GM23338 (cell line): ENCODE measurements around the gene CBLC. TPM values are rescaled to one million over a fixed set of nuclear protein-coding genes. Genes with fewer than 3 reads are reported as not detected.

Source experiments
- ATAC-seq: fragments of 200-7000 bp; cut with Tn5 transposase; 3 replicates; pipeline ENCODE4 v1.9.1; 2020
- DNase-seq: peaks from one replicate; pipeline ENCODE4 v3.0.0-alpha.2; 2015; ENCODE audit warnings: low spot score
- H2AFZ ChIP-seq: fragments of 200-600 bp; sonication (generic); 2 replicates; pipeline ENCODE4 v1.8.0; 2016; ENCODE audit warnings: antibody characterized with exemption, mild to moderate bottlenecking, moderate library complexity
- H3F3A ChIP-seq: fragments of 200-600 bp; sonication (generic); replicated peaks from 2 replicates; pipeline ENCODE4 v1.8.0; 2017; ENCODE audit warnings: antibody characterized with exemption, mixed run types, low read depth
- H3K27ac ChIP-seq: fragments of 200-600 bp; sonication (generic); 2 replicates; pipeline ENCODE4 v1.6.1; 2016; ENCODE audit warnings: low read depth
- H3K27me3 ChIP-seq: fragments of 200-600 bp; sonication (generic); 2 replicates; pipeline ENCODE4 v1.8.0; 2016; ENCODE audit warnings: mild to moderate bottlenecking, mixed run types, moderate library complexity; ENCODE audit not compliant: insufficient read depth
- H3K36me3 ChIP-seq: fragments of 200-600 bp; sonication (generic); 2 replicates; pipeline ENCODE4 v1.8.0; 2016; ENCODE audit warnings: mild to moderate bottlenecking; ENCODE audit not compliant: insufficient read depth
- H3K4me1 ChIP-seq: fragments of 200-600 bp; sonication (generic); 2 replicates; pipeline ENCODE4 v1.8.0; 2016; ENCODE audit warnings: mild to moderate bottlenecking, moderate library complexity; ENCODE audit not compliant: insufficient read depth
- H3K4me2 ChIP-seq: fragments of 200-600 bp; sonication (generic); 2 replicates; pipeline ENCODE4 v1.7.1; 2017; ENCODE audit warnings: mixed run types
- H3K4me3 ChIP-seq: fragments of 200-600 bp; sonication (generic); 2 replicates; pipeline ENCODE4 v1.6.1; 2016; ENCODE audit warnings: mixed run types
- H3K79me2 ChIP-seq: fragments of 200-600 bp; sonication (generic); replicated peaks from 2 replicates; pipeline ENCODE4 v1.8.0; 2017; ENCODE audit warnings: mild to moderate bottlenecking; ENCODE audit not compliant: insufficient read depth
- H3K9me2 ChIP-seq: fragments of 200-600 bp; sonication (generic); 2 replicates; pipeline ENCODE4 v1.8.0; 2017; ENCODE audit not compliant: insufficient read depth
- H4K20me1 ChIP-seq: fragments of 200-600 bp; sonication (generic); replicated peaks from 2 replicates; pipeline ENCODE4 v1.8.0; 2017; ENCODE audit warnings: mild to moderate bottlenecking; ENCODE audit not compliant: insufficient read depth
- H3K27ac Mint-ChIP-seq: 2 replicates; pipeline ENCODE4 v1.8.0; 2020; ENCODE audit warnings: inconsistent platforms, mild to moderate bottlenecking, moderate library complexity, mixed read lengths
- H3K27me3 Mint-ChIP-seq: 3 replicates; pipeline ENCODE4 v1.8.0; 2022; ENCODE audit warnings: low read depth, mild to moderate bottlenecking, moderate library complexity, mixed read lengths, inconsistent platforms; ENCODE audit not compliant: insufficient read depth, poor library complexity
- H3K36me3 Mint-ChIP-seq: 3 replicates; pipeline ENCODE4 v1.8.0; 2021; ENCODE audit warnings: low read depth, mild to moderate bottlenecking, inconsistent platforms, moderate library complexity, mixed read lengths
- H3K4me1 Mint-ChIP-seq: 3 replicates; pipeline ENCODE4 v1.8.0; 2020; ENCODE audit warnings: mild to moderate bottlenecking, inconsistent platforms, mixed read lengths
- H3K4me3 Mint-ChIP-seq: 3 replicates; pipeline ENCODE4 v1.8.0; 2021; ENCODE audit warnings: moderate library complexity, mild to moderate bottlenecking, inconsistent platforms, mixed read lengths
- H3K9me3 Mint-ChIP-seq: 3 replicates; pipeline ENCODE4 v1.8.0; 2020; ENCODE audit warnings: moderate library complexity, mild to moderate bottlenecking, inconsistent platforms, mixed read lengths
- CREB1 ChIP-seq: fragments of 250-450 bp; sonication (Bioruptor Pico); IDR thresholded peaks from 2 replicates; pipeline ENCODE4 v1.5.0; 2020; ENCODE audit warnings: low read depth, mild to moderate bottlenecking, moderate library complexity
- CTCF ChIP-seq, 2 experiments: fragments of 200-600 bp in 1 of 2; sonication (generic) in 1 of 2; conservative IDR thresholded peaks; 2 replicates each; pipeline versions ENCODE4 v1.5.1 to v1.6.1; 2016 to 2017; ENCODE audit warnings: antibody characterized with exemption in 2 of 2, low read depth in 2 of 2, mild to moderate bottlenecking in 2 of 2, moderate library complexity in 1 of 2
- EZH2 ChIP-seq: fragments of 200-600 bp; sonication (generic); IDR thresholded peaks from one replicate; pipeline ENCODE4 v1.8.0; 2017; ENCODE audit warnings: antibody characterized with exemption, mild to moderate bottlenecking, low read depth; ENCODE audit not compliant: unreplicated experiment
- EZH2phosphoT487 ChIP-seq: fragments of 200-600 bp; sonication (generic); IDR thresholded peaks from one replicate; pipeline ENCODE4 v1.8.1; 2018; ENCODE audit warnings: antibody characterized with exemption; ENCODE audit not compliant: unreplicated experiment
- JUNB ChIP-seq: IDR thresholded peaks from one replicate; pipeline ENCODE4 v1.6.1; 2016; ENCODE audit warnings: antibody characterized with exemption; ENCODE audit not compliant: unreplicated experiment
- NANOG ChIP-seq: IDR thresholded peaks from 2 replicates; pipeline ENCODE4 v1.6.1; 2016; ENCODE audit warnings: antibody characterized with exemption, borderline replicate concordance
- POLR2AphosphoS5 ChIP-seq: IDR thresholded peaks from 2 replicates; pipeline ENCODE4 v1.6.1; 2016; ENCODE audit warnings: antibody characterized with exemption, low read depth
- STAT1 ChIP-seq: IDR thresholded peaks from one replicate; pipeline ENCODE4 v1.6.1; 2016; ENCODE audit warnings: antibody characterized with exemption; ENCODE audit not compliant: unreplicated experiment
- ZNF114 ChIP-seq: fragments of 250-450 bp; sonication (Bioruptor Pico); IDR thresholded peaks from 2 replicates; pipeline ENCODE4 v1.5.0; 2020; ENCODE audit warnings: mild to moderate bottlenecking, moderate library complexity
- ZNF331 ChIP-seq: fragments of 250-450 bp; sonication (Bioruptor Pico); IDR thresholded peaks from 2 replicates; pipeline ENCODE4 v1.5.0; 2020; ENCODE audit warnings: low read depth, mild to moderate bottlenecking, moderate library complexity
- polyA plus RNA-seq: library from polyadenylated mRNA; unstranded; fragments of >200 nt; fragmentation: Nextera tagmentation; extraction: Ambion mirVana; gene quantifications from 2 replicates; pipeline ENCODE4 v1.2.1, GENCODE V29; 2016
- total RNA-seq: library from RNA; depleted of rRNA; stranded (reverse); fragments of >200 nt; shearing (Covaris generic); gene quantifications from 2 replicates; pipeline ENCODE4 v1.2.3, GENCODE V29; 2014
- TF ChIP-seq, protein P1 (sequence below): IDR thresholded peaks from one replicate; pipeline ENCODE4 v1.6.1; 2018; ENCODE audit warnings: antibody characterized with exemption; ENCODE audit not compliant: unreplicated experiment
- TF ChIP-seq, protein P2 (sequence below): IDR thresholded peaks from 2 replicates; pipeline ENCODE4 v1.6.1; 2016; ENCODE audit warnings: antibody characterized with exemption

CBLC gene
- total and polyA plus RNA-seq, 2 experiments from 2014 or later, result 14.5 to 29.3 TPM

DNA sequence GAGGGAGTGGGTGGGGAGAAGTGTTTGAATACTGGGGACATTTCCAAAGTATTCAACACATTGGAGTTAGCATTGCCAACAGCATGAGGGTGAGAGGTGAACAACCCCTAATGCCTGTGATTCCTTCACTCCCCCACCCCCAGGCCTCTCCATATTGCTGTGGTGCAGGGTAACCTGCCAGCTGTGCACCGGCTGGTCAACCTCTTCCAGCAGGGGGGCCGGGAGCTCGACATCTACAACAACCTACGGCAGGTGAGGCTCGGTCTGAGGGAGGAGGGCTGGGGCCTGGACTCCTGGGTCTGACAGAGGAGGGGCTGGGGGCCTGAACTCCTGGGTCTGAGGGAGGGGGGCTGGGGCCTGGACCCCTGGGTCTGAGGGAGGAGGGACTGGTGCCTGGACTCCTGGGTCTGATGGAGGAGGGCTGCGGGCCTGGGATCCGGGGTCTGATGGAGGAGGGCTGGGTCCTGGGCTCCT, 21.6 kb upstream of the CBLC start (continued):
- TF ChIP-seq CTCF (conservative IDR thresholded peaks at IDR 0.05; ENCODE audit: low read depth in 2 of 2), result no peak
- TF ChIP-seq POLR2AphosphoS5, result no peak
- TF ChIP-seq ZNF331 (CRISPR knock-in tag), result no peak
- TF ChIP-seq STAT1, result no peak

DNA sequence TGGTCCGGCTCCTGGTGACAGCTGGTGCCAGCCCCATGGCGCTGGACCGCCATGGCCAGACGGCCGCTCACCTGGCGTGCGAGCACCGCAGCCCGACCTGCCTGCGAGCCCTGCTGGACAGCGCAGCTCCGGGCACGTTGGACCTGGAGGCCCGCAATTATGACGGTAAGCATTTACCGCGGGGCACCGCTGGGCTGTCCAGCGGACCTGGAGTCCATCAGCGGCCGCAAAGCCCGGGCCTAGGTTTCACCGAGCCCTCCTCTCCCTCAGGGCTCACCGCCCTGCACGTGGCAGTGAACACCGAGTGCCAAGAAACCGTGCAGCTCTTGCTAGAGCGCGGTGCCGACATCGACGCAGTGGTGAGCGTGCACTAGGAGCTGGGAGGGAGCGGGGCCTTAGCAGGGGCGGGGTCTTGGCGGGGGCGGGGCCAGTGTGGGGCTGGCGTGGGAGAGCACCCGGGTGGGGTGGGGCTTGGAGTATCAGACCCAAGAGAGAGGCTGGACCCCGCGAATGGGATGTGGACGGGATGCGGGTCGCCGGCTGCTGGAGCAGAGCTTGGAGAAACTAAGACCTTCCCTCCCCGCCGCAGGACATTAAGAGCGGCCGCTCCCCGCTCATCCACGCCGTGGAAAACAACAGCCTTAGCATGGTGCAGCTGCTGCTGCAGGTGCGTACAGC, 20.5 kb upstream of the CBLC start:
- peaks cover 63% of the 10 kb centered on the region for H3K27me3 ChIP-seq
- Mint-ChIP-seq H3K27ac (no peak overlapping the region), H3K4me3 (peak overlapping the region; percentile 85), H3K27me3 (peaks cover 62% of the 10 kb centered on the region), H3K9me3 (no peaks in the 10 kb centered on the region; the same call in 2 of the 3 replicates), H3K36me3 (no peaks in the 10 kb centered on the region), H3K4me1 (peaks cover 32% of the 10 kb centered on the region)
- H3K36me3 ChIP-seq, result no peaks in the 10 kb centered on the region
- peak overlapping the region; percentile 91 for H2AFZ ChIP-seq
- H3K4me1 ChIP-seq, result peaks cover 33% of the 10 kb centered on the region
- peak overlapping the region; percentile 98 for H3K4me2 ChIP-seq
- ATAC-seq, result peak; percentile 9
- H3K4me3 ChIP-seq, result peak overlapping the region; percentile 77
- no peaks in the 10 kb centered on the region for H3K79me2 ChIP-seq
- H4K20me1 ChIP-seq, result no peaks in the 10 kb centered on the region
- H3F3A ChIP-seq, result peaks cover 16% of the 10 kb centered on the region; the same call in 1 of the 2 replicates
- no peaks in the 10 kb centered on the region for H3K9me2 ChIP-seq
- DNase-seq, result peak; percentile 49
- no peak overlapping the region for H3K27ac ChIP-seq
- TF ChIP-seq CTCF (conservative IDR thresholded peaks at IDR 0.05; ENCODE audit: low read depth in 2 of 2) (no peak), EZH2phosphoT487 (no peak), STAT1 (no peak), NANOG (no peak), EZH2 (peak; percentile 68), JUNB (no peak), POLR2AphosphoS5 (0 out of 2 replicates have a peak, but pooled peaks have one; percentile 3), CREB1 (no peak), ZNF114 (CRISPR knock-in tag) (no peak), ZNF331 (CRISPR knock-in tag) (no peak)
- TF ChIP-seq, protein P1, sequence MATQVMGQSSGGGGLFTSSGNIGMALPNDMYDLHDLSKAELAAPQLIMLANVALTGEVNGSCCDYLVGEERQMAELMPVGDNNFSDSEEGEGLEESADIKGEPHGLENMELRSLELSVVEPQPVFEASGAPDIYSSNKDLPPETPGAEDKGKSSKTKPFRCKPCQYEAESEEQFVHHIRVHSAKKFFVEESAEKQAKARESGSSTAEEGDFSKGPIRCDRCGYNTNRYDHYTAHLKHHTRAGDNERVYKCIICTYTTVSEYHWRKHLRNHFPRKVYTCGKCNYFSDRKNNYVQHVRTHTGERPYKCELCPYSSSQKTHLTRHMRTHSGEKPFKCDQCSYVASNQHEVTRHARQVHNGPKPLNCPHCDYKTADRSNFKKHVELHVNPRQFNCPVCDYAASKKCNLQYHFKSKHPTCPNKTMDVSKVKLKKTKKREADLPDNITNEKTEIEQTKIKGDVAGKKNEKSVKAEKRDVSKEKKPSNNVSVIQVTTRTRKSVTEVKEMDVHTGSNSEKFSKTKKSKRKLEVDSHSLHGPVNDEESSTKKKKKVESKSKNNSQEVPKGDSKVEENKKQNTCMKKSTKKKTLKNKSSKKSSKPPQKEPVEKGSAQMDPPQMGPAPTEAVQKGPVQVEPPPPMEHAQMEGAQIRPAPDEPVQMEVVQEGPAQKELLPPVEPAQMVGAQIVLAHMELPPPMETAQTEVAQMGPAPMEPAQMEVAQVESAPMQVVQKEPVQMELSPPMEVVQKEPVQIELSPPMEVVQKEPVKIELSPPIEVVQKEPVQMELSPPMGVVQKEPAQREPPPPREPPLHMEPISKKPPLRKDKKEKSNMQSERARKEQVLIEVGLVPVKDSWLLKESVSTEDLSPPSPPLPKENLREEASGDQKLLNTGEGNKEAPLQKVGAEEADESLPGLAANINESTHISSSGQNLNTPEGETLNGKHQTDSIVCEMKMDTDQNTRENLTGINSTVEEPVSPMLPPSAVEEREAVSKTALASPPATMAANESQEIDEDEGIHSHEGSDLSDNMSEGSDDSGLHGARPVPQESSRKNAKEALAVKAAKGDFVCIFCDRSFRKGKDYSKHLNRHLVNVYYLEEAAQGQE, result peak; percentile 58
- TF ChIP-seq, protein P2, sequence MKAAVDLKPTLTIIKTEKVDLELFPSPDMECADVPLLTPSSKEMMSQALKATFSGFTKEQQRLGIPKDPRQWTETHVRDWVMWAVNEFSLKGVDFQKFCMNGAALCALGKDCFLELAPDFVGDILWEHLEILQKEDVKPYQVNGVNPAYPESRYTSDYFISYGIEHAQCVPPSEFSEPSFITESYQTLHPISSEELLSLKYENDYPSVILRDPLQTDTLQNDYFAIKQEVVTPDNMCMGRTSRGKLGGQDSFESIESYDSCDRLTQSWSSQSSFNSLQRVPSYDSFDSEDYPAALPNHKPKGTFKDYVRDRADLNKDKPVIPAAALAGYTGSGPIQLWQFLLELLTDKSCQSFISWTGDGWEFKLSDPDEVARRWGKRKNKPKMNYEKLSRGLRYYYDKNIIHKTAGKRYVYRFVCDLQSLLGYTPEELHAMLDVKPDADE, result no peak
